Measurements from ENCODE around the gene GCNT2. TPM values are rescaled to one million over a fixed set of nuclear protein-coding genes. Genes with fewer than 3 reads are reported as not detected.

GCNT2 gene
- total and polyA plus RNA-seq, 2 donors (not counting 1 experiment from before 2014, with no cell fraction given) = 1.3 to 2.1 TPM

DNA sequence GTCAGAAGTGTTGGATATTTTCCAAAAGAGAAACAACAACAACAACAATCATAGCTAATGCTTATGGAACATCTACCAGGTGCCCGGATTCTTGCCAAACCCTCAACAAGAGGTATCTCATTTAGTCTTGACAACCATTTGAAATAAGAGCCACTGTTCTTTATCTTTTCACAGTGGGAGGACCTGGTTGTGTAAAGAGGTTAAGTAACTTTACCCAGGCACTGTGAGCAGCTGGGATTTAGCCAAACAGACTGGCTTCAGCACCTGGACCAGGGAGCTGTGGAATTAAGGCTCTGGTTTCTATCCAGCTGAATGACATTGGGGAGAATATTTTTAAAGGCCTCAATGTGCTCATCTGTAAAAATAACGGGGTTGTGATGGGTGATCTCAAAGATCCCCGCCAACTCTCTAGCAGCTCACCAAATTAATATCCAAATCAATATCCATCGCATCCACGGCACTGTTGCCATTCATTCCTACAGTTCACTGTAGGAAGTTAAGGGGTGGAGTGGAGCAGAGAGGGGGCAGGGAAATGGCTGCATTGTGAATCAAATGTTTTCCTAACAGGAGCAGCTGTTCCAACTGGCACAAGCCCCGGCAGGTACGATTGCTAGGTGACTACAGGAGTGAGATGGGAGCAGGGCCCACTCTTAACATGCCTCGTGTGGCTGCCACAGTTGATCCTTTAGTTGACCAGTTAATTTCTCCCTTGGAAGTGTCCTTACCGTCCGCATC is 61.8 kb downstream of the GCNT2 start:
- no peaks in the 10 kb centered on the region for H4K20me1 ChIP-seq (ENCODE audit: control insufficient read depth, extremely low read depth, insufficient read depth, low read length)
- TF ChIP-seq EZH2 (IDR thresholded peaks at IDR 0.05; ENCODE audit: low read length, missing control alignments) = no peak
- TF ChIP-seq, protein P1, sequence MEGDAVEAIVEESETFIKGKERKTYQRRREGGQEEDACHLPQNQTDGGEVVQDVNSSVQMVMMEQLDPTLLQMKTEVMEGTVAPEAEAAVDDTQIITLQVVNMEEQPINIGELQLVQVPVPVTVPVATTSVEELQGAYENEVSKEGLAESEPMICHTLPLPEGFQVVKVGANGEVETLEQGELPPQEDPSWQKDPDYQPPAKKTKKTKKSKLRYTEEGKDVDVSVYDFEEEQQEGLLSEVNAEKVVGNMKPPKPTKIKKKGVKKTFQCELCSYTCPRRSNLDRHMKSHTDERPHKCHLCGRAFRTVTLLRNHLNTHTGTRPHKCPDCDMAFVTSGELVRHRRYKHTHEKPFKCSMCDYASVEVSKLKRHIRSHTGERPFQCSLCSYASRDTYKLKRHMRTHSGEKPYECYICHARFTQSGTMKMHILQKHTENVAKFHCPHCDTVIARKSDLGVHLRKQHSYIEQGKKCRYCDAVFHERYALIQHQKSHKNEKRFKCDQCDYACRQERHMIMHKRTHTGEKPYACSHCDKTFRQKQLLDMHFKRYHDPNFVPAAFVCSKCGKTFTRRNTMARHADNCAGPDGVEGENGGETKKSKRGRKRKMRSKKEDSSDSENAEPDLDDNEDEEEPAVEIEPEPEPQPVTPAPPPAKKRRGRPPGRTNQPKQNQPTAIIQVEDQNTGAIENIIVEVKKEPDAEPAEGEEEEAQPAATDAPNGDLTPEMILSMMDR (conservative IDR thresholded peaks at IDR 0.05 in 1 of 2, IDR thresholded peaks at IDR 0.05 in 1 of 2; ENCODE audit: low read depth in 1 of 2, low read length in 2 of 2) = no peak

GRCh38 chr6:10583509-10583901 is 62.4 kb downstream of the GCNT2 start:
- no peak overlapping the region for H3K4me3 ChIP-seq (replicated peaks in 1 of 4; ENCODE audit: control extremely low read depth in 1 of 4, insufficient read depth in 1 of 4, low read depth in 3 of 4, low read length in 4 of 4)
- no peak overlapping the region for H3K27ac ChIP-seq (ENCODE audit: insufficient read depth, low read length)
- H4K20me1 ChIP-seq (ENCODE audit: control insufficient read depth, extremely low read depth, insufficient read depth, low read length) = no peaks in the 10 kb centered on the region
- H3K9me3 ChIP-seq (ENCODE audit: control insufficient read depth, insufficient read depth, low read depth, low read length) = no peaks in the 10 kb centered on the region
- H2AFZ ChIP-seq (ENCODE audit: low read length) = no peak overlapping the region
- H3K36me3 ChIP-seq (ENCODE audit: control insufficient read depth, insufficient read depth, low read length) = no peaks in the 10 kb centered on the region
- no peaks in the 10 kb centered on the region for H3K79me2 ChIP-seq (ENCODE audit: control insufficient read depth, insufficient read depth, low read length)
- no peaks in the 10 kb centered on the region for H3K4me1 ChIP-seq (ENCODE audit: control insufficient read depth, extremely low read depth, insufficient read depth, low read length)
- H3K9ac ChIP-seq (ENCODE audit: insufficient read depth, low read length) = no peak overlapping the region
- no peak for DNase-seq (ENCODE audit: low read depth in 2 of 2)
- no peak overlapping the region for H3K4me2 ChIP-seq (ENCODE audit: extremely low read depth, insufficient read depth, low read length)
- H3K27me3 ChIP-seq (ENCODE audit: control insufficient read depth, insufficient read depth, low read length) = no peaks in the 10 kb centered on the region
- TF ChIP-seq EZH2 (IDR thresholded peaks at IDR 0.05; ENCODE audit: low read length, missing control alignments) = no peak
- TF ChIP-seq, protein P1 (conservative IDR thresholded peaks at IDR 0.05 in 1 of 2, IDR thresholded peaks at IDR 0.05 in 1 of 2; ENCODE audit: low read depth in 1 of 2, low read length in 2 of 2) = no peak

More for the DNA sequence above, 61.8 kb downstream of the GCNT2 start:
- no peaks in the 10 kb centered on the region for H3K36me3 ChIP-seq (ENCODE audit: control insufficient read depth, insufficient read depth, low read length)
- H3K27me3 ChIP-seq (ENCODE audit: control insufficient read depth, insufficient read depth, low read length) = no peaks in the 10 kb centered on the region
- H3K9me3 ChIP-seq (ENCODE audit: control insufficient read depth, insufficient read depth, low read depth, low read length) = no peaks in the 10 kb centered on the region
- no peak for DNase-seq (ENCODE audit: low read depth in 2 of 2)
- H3K4me2 ChIP-seq (ENCODE audit: extremely low read depth, insufficient read depth, low read length) = no peak overlapping the region
- H3K4me1 ChIP-seq (ENCODE audit: control insufficient read depth, extremely low read depth, insufficient read depth, low read length) = no peaks in the 10 kb centered on the region
- H3K27ac ChIP-seq (ENCODE audit: insufficient read depth, low read length) = no peak overlapping the region
- no peak overlapping the region for H3K4me3 ChIP-seq (replicated peaks in 1 of 4; ENCODE audit: control extremely low read depth in 1 of 4, insufficient read depth in 1 of 4, low read depth in 3 of 4, low read length in 4 of 4)
- H3K9ac ChIP-seq (ENCODE audit: insufficient read depth, low read length) = no peak overlapping the region
- no peaks in the 10 kb centered on the region for H3K79me2 ChIP-seq (ENCODE audit: control insufficient read depth, insufficient read depth, low read length)
- H2AFZ ChIP-seq (ENCODE audit: low read length) = no peak overlapping the region

- H4K20me1 ChIP-seq (ENCODE audit: control insufficient read depth, extremely low read depth, insufficient read depth, low read length) = no peaks in the 10 kb centered on the region
- H3K79me2 ChIP-seq (ENCODE audit: control insufficient read depth, insufficient read depth, low read length) = no peaks in the 10 kb centered on the region
- H3K9ac ChIP-seq (ENCODE audit: insufficient read depth, low read length) = no peak overlapping the region
- H3K36me3 ChIP-seq (ENCODE audit: control insufficient read depth, insufficient read depth, low read length) = no peaks in the 10 kb centered on the region
- no peak overlapping the region for H3K27ac ChIP-seq (ENCODE audit: insufficient read depth, low read length)
- DNase-seq (ENCODE audit: low read depth in 2 of 2) = no peak
- TF ChIP-seq, protein P1 (conservative IDR thresholded peaks at IDR 0.05 in 1 of 2, IDR thresholded peaks at IDR 0.05 in 1 of 2; ENCODE audit: low read depth in 1 of 2, low read length in 2 of 2) = no peak
- no peak for TF ChIP-seq EZH2 (IDR thresholded peaks at IDR 0.05; ENCODE audit: low read length, missing control alignments)
- H3K9me3 ChIP-seq (ENCODE audit: control insufficient read depth, insufficient read depth, low read depth, low read length) = no peaks in the 10 kb centered on the region
- no peak overlapping the region for H3K4me3 ChIP-seq (replicated peaks in 1 of 4; ENCODE audit: control extremely low read depth in 1 of 4, insufficient read depth in 1 of 4, low read depth in 3 of 4, low read length in 4 of 4)
- no peak overlapping the region for H2AFZ ChIP-seq (ENCODE audit: low read length)
- no peaks in the 10 kb centered on the region for H3K27me3 ChIP-seq (ENCODE audit: control insufficient read depth, insufficient read depth, low read length)
- H3K4me1 ChIP-seq (ENCODE audit: control insufficient read depth, extremely low read depth, insufficient read depth, low read length) = no peaks in the 10 kb centered on the region
- no peak overlapping the region for H3K4me2 ChIP-seq (ENCODE audit: extremely low read depth, insufficient read depth, low read length)
Measured at GRCh38 chr6:10584607-10585006, 63.5 kb downstream of the GCNT2 start.

All from fibroblast of lung (primary cell).